ENCODE measurements around the gene MAN2C1. TPM values are rescaled to one million over a fixed set of nuclear protein-coding genes. Genes with fewer than 3 reads are reported as not detected.

The MAN2C1 gene
- total RNA-seq, 1 donor from 2014 or later: 66.1 TPM

Other genes starting within 250 kb of the MAN2C1 start
- gene C15orf39, start 166.7 kb downstream of the MAN2C1 start, total RNA-seq: 23.1 TPM
- gene GOLGA6C, start 110.3 kb downstream of the MAN2C1 start, total RNA-seq: not detected
- gene GOLGA6D, start 85.8 kb downstream of the MAN2C1 start, total RNA-seq: not detected
- 40.1 TPM for gene COMMD4, start 32.5 kb downstream of the MAN2C1 start, total RNA-seq
- 4.7 TPM for gene NEIL1, start 21.6 kb downstream of the MAN2C1 start, total RNA-seq
- 28.5 TPM for gene SIN3A, start 83.1 kb upstream of the MAN2C1 start, total RNA-seq
- gene PTPN9, start 210.7 kb upstream of the MAN2C1 start, total RNA-seq: 13.6 TPM